Mesenchymal stem cell (in vitro differentiated cells and primary cell): Measurements from ENCODE around the gene MRPS11.
"Not testable (repeated sequence)": the region's sequence is repeated elsewhere in the genome, so short reads cannot be mapped to it uniquely, and the experiment has no call there.

Experiments
- DNase-seq: peaks from one replicate; pipeline ENCODE4 v3.0.0-alpha.2; 2013
- H2AFZ ChIP-seq: one replicate; pipeline ENCODE4 v1.6.1; 2013; ENCODE audit warnings: low read depth, mild to moderate bottlenecking, control low read depth, inconsistent platforms, low read length, moderate library complexity
- H2AK5ac ChIP-seq: 2 replicates; pipeline ENCODE4 v1.6.1; 2013; ENCODE audit warnings: low read length, moderate library complexity, mild to moderate bottlenecking, inconsistent platforms; ENCODE audit not compliant: severe bottlenecking
- H2BK120ac ChIP-seq: one replicate; pipeline ENCODE4 v1.6.1; 2013; ENCODE audit warnings: low read depth, mild to moderate bottlenecking, inconsistent platforms, low read length, moderate library complexity
- H2BK12ac ChIP-seq, 2 experiments: one replicate each; pipeline ENCODE4 v1.6.1; 2013; ENCODE audit warnings: inconsistent platforms in 2 of 2, low read length in 2 of 2, mild to moderate bottlenecking in 2 of 2, moderate library complexity in 2 of 2, control low read depth in 1 of 2
- H2BK15ac ChIP-seq: one replicate; pipeline ENCODE4 v1.6.1; 2013; ENCODE audit warnings: mild to moderate bottlenecking, low read depth, inconsistent platforms; ENCODE audit not compliant: poor library complexity, severe bottlenecking
- H2BK5ac ChIP-seq: 2 replicates; pipeline ENCODE4 v1.6.1; 2013; ENCODE audit warnings: low read depth, mild to moderate bottlenecking, low read length, control low read depth, inconsistent platforms; ENCODE audit not compliant: poor library complexity, severe bottlenecking
- H3K14ac ChIP-seq, 2 experiments: one replicate each; pipeline ENCODE4 v1.6.1; 2013; ENCODE audit warnings: inconsistent platforms in 2 of 2, low read length in 2 of 2, control low read depth in 1 of 2, mild to moderate bottlenecking in 1 of 2, moderate library complexity in 1 of 2
- H3K18ac ChIP-seq, 2 experiments: one replicate each; pipeline ENCODE4 v1.6.1; 2013; ENCODE audit warnings: inconsistent platforms in 2 of 2, low read length in 2 of 2, control low read depth in 1 of 2, low read depth in 1 of 2, mild to moderate bottlenecking in 1 of 2
- H3K23ac ChIP-seq, 2 experiments: one replicate each; pipeline ENCODE4 v1.6.1; 2013; ENCODE audit warnings: inconsistent platforms in 2 of 2, low read length in 2 of 2, mild to moderate bottlenecking in 2 of 2, moderate library complexity in 2 of 2, control low read depth in 1 of 2
- H3K27ac ChIP-seq: 2 replicates; pipeline ENCODE4 v1.5.1; 2013; ENCODE audit warnings: mild to moderate bottlenecking, moderate library complexity, low read length, control low read depth, inconsistent platforms; ENCODE audit not compliant: poor library complexity, severe bottlenecking
- H3K27me3 ChIP-seq, 2 experiments: 2 replicates each; pipeline versions ENCODE4 v1.6.1 to v1.7.0; 2013; ENCODE audit warnings: low read length in 2 of 2, mild to moderate bottlenecking in 2 of 2, moderate library complexity in 2 of 2, control low read depth in 1 of 2, inconsistent platforms in 1 of 2; ENCODE audit not compliant: control insufficient read depth in 1 of 2, insufficient read depth in 1 of 2
- H3K36me3 ChIP-seq, 2 experiments: 2 replicates each; pipeline versions ENCODE4 v1.6.1 to v1.7.0; 2013; ENCODE audit warnings: low read length in 2 of 2, control low read depth in 1 of 2, inconsistent platforms in 1 of 2, low read depth in 1 of 2, mild to moderate bottlenecking in 1 of 2; ENCODE audit not compliant: insufficient read depth in 2 of 2, control insufficient read depth in 1 of 2
- H3K4ac ChIP-seq, 2 experiments: one replicate each; pipeline ENCODE4 v1.6.1; 2013; ENCODE audit warnings: inconsistent platforms in 2 of 2, low read length in 2 of 2, mild to moderate bottlenecking in 2 of 2, moderate library complexity in 2 of 2, control low read depth in 1 of 2, low read depth in 1 of 2
- H3K4me1 ChIP-seq: 2 replicates; pipeline ENCODE4 v1.6.1; 2013; ENCODE audit warnings: low read depth, low read length, control low read depth; ENCODE audit not compliant: control insufficient read depth, insufficient read depth
- H3K4me2 ChIP-seq: 2 replicates; pipeline ENCODE4 v1.6.1; 2013; ENCODE audit warnings: low read length, mild to moderate bottlenecking, inconsistent platforms; ENCODE audit not compliant: poor library complexity, severe bottlenecking
- H3K4me3 ChIP-seq, 2 experiments: 2 replicates each; pipeline versions ENCODE4 v1.5.1 to v1.7.0; 2013; ENCODE audit warnings: low read length in 2 of 2, mild to moderate bottlenecking in 2 of 2, control low read depth in 1 of 2, low read depth in 1 of 2; ENCODE audit not compliant: insufficient read depth in 1 of 2
- H3K79me1 ChIP-seq: replicated peaks from 2 replicates; pipeline ENCODE4 v1.6.1; 2013; ENCODE audit warnings: mild to moderate bottlenecking, control low read depth, low read length, inconsistent platforms; ENCODE audit not compliant: poor library complexity, severe bottlenecking
- H3K9ac ChIP-seq: 2 replicates; pipeline ENCODE4 v1.7.0; 2013; ENCODE audit warnings: mild to moderate bottlenecking, low read length, moderate library complexity
- H3K9me3 ChIP-seq: 2 replicates; pipeline ENCODE4 v1.7.0; 2013; ENCODE audit warnings: mild to moderate bottlenecking, low read length; ENCODE audit not compliant: control insufficient read depth
- H4K8ac ChIP-seq: one replicate; pipeline ENCODE4 v1.6.1; 2013; ENCODE audit warnings: inconsistent platforms, mild to moderate bottlenecking, low read length, moderate library complexity
- H4K91ac ChIP-seq: one replicate; pipeline ENCODE4 v1.6.1; 2013; ENCODE audit warnings: mild to moderate bottlenecking, low read length, inconsistent platforms
- WGBS: methylation state at CpG from one replicate; pipeline ENCODE4 v1.1.7; 2013; ENCODE audit warnings: mixed read lengths; 5-methylcytosine and 5-hydroxymethylcytosine counted together

Gene MRPS11

DNA sequence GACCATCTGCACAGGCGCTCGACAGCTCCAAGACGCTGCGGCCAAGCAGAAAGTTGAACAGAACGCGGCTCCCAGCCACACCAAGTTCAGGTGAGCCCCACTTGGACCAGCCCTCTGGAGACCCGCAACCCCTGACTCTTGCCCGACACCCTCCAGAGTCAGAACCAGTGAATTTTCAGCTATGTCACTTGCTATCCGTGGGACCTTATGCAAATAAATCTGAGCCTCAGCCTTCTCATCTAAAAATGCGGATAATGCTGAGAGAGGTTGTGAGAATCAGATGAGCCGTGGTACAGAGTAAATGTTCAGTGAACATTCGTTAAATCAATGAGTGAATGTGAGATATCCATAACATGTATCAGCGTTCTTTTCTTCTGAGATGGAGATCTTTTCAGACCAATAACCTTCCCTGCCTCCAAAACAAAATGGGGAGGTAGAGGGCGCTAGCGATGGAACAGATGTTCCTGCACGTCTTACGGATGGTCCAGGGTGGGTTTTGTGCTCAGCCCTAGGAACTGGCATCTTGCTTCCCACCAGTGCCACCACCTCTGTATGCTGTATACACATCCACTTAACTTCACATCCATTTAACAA lies 524 bp downstream of the MRPS11 start:
- Histone ChIP-seq H3K36me3 (peaks cover 6 to 53% of the 10 kb centered on the region in 2 experiments), H2BK15ac (no peak overlapping the region), H3K27ac (peak overlapping the region; percentile 39), H3K4me1 (peaks cover 7% of the 10 kb centered on the region), H3K4me2 (peak overlapping the region; percentile 89), H4K91ac (peak overlapping the region; percentile 71), H2AK5ac (no peak overlapping the region), H3K27me3 (no peaks in the 10 kb centered on the region), H4K8ac (peak overlapping the region; percentile 97), H3K79me1 (peaks cover 46% of the 10 kb centered on the region), H2BK5ac (no peak overlapping the region), H3K9me3 (no peaks in the 10 kb centered on the region), H3K4me3 (peak overlapping the region; percentile 84 to 88), H2BK120ac (peak overlapping the region; percentile 45), H3K9ac (peak overlapping the region; percentile 99), H3K18ac (peak overlapping the region; percentile 86 to 96), H3K4ac (peak overlapping the region; percentile 70 to 98), H3K14ac (peak overlapping the region in 1 of 2 experiments; percentile 98), H2BK12ac (peak overlapping the region in 1 of 2 experiments; percentile 47), H3K23ac (peak overlapping the region in 1 of 2 experiments; percentile 88), H2AFZ (peak overlapping the region; percentile 78)
- peak; percentile 52 for DNase-seq
- 10% methylated on average over 16 of the region's 17 CpGs for WGBS

DNA sequence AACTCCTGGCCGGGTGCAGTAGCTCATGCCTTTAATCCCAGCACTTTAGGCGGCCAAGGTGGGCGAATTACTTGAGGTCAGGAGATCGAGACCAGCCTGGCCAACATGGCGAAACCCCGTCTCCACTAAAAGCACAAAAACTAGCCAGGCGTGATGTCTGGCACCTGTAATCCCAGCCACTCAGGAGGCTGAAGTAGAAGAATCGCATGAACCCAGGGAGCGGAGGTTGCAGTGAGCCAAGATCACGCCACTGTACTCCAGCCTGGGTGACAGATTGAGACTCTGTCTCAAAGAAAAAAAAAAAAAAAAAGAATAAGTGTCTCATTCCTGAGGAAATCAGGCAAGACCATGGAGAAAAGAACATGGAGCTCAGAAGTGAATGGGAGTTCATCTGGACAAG lies 1.2 kb downstream of the MRPS11 start:
- H3K4ac ChIP-seq, H3K23ac ChIP-seq, H3K27me3 ChIP-seq, H3K27ac ChIP-seq, H3K9me3 ChIP-seq, H3K4me2 ChIP-seq, H2BK12ac ChIP-seq, H3K4me1 ChIP-seq, H4K91ac ChIP-seq, DNase-seq, H2BK120ac ChIP-seq, H3K18ac ChIP-seq, H2BK5ac ChIP-seq, H2AFZ ChIP-seq, H3K14ac ChIP-seq, H2BK15ac ChIP-seq, H2AK5ac ChIP-seq, H4K8ac ChIP-seq: not testable (repeated sequence)
- WGBS = 97% methylated on average over 10 of the region's 10 CpGs
- peak overlapping the region; percentile 99 for H3K9ac ChIP-seq
- peaks cover 42% of the 10 kb centered on the region for H3K79me1 ChIP-seq
- peak overlapping the region in 1 of 2 experiments; percentile 84 for H3K4me3 ChIP-seq
- peaks cover 5 to 53% of the 10 kb centered on the region in 2 experiments for H3K36me3 ChIP-seq

DNA sequence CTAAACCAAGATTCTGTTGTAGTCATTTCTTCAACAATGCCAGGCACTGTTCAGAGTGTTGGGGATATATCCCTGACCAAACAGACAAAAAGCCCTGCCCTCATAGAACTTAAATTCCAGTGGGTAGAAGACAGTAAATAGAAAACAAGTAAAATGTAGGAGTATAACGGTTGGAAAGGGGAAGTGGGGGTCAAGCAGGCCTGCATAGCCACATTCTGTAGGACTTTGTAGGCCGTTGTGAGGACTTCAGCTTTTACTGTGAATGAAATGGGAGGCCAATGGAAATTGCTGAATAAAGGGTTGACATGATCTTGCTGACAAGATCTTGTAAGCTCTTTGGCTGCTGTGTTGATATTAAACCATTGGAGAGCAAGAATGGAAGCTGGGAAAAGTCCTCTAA lies 1.8 kb downstream of the MRPS11 start:
- 95% methylated on average over 2 of the region's 2 CpGs for WGBS

DNA sequence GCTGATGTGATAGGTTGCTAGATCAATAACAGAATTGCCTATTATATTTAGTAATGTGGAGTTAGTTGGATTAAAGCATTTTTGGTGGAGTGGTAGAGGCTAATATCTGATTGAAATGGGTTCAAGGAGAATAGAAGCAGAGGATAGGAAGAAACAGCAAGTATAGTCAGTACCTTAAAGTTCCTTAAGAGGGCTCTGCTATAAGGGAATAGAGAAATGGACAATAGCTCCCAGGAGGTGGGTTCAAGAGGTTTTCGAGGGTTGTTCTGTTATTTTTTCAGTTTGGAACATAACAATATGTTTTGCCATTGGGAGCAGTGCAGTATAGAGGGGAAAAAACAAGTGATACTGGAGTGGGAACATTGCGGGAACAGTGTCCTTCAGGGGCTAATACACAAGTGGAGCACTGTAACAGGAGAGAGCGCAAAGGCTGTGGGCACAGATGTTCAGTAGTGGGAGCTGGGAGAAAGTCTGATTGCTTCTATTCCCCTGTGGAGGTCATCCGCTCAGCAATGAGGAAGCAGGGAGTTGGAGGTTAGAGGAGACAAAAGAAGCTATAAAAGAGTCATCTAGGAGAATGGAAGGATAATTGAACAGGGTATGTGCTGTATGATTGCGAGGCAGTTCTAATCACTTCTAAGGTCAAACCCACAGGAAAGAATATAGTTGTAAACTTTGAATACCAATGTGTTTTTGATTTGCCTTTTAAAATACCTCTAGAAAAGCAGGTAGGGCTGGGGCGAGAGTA lies 3.3 kb downstream of the MRPS11 start:
- Histone ChIP-seq H3K4me3 (no peak overlapping the region), H3K9me3 (no peaks in the 10 kb centered on the region), H2AFZ (no peak overlapping the region), H2BK5ac (no peak overlapping the region), H3K9ac (peak overlapping the region; percentile 24), H3K18ac (no peak overlapping the region), H3K36me3 (peaks cover 6 to 54% of the 10 kb centered on the region in 2 experiments), H2AK5ac (no peak overlapping the region), H3K4me2 (no peak overlapping the region), H3K27ac (no peak overlapping the region), H3K4me1 (peaks cover 7% of the 10 kb centered on the region), H2BK15ac (no peak overlapping the region), H3K27me3 (no peaks in the 10 kb centered on the region), H2BK12ac (no peak overlapping the region), H3K79me1 (peaks cover 34% of the 10 kb centered on the region), H3K14ac (no peak overlapping the region), H3K23ac (no peak overlapping the region), H4K91ac (no peak overlapping the region), H4K8ac (no peak overlapping the region), H3K4ac (no peak overlapping the region), H2BK120ac (no peak overlapping the region)
- 99% methylated on average over 6 of the region's 6 CpGs for WGBS
- no peak for DNase-seq

More for the DNA sequence above, 1.8 kb downstream of the MRPS11 start:
- Histone ChIP-seq H3K23ac (no peak overlapping the region), H4K8ac (no peak overlapping the region), H2AFZ (no peak overlapping the region), H3K9me3 (no peaks in the 10 kb centered on the region), H3K18ac (no peak overlapping the region), H3K4me3 (no peak overlapping the region), H2BK12ac (no peak overlapping the region), H2BK120ac (no peak overlapping the region), H3K36me3 (peaks cover 5 to 48% of the 10 kb centered on the region in 2 experiments), H3K9ac (no peak overlapping the region), H3K4ac (no peak overlapping the region), H2AK5ac (no peak overlapping the region), H3K4me2 (no peak overlapping the region), H3K27ac (no peak overlapping the region), H3K79me1 (peaks cover 37% of the 10 kb centered on the region), H3K4me1 (peaks cover 7% of the 10 kb centered on the region), H3K14ac (no peak overlapping the region), H3K27me3 (no peaks in the 10 kb centered on the region), H4K91ac (no peak overlapping the region), H2BK5ac (no peak overlapping the region), H2BK15ac (no peak overlapping the region)
- DNase-seq = no peak
